C4-2B (cell line): ENCODE results near the gene TATDN3.

Experiments
- ZFX ChIP-seq: fragments of 450-650 bp; IDR thresholded peaks from 2 replicates; pipeline ENCODE4 v1.6.1; 2017
- TF ChIP-seq, protein P1 (sequence below): fragments of 450-650 bp; conservative IDR thresholded peaks from 2 replicates; pipeline ENCODE4 v1.5.1; 2017; ENCODE audit warnings: mild to moderate bottlenecking

DNA sequence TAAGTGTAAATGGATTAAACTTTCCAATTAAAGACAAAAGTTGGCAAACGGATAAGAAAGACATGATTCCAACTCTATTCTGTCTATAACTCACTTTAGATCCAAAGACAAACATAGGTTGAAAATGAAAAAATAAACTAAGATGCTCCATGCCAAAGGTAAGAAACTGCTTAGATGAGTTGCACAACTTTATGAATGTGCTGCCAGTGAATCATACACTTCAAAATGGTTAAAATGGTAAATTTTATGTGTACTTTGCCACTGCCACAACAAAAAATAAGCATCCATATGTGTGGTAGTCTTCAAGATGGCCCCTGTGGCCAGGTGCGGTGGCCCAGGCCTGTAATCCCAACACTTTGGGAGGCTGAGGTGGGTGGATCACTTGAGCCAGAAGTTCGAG, 45.1 kb upstream of the TATDN3 start:
- TF ChIP-seq, protein P1, sequence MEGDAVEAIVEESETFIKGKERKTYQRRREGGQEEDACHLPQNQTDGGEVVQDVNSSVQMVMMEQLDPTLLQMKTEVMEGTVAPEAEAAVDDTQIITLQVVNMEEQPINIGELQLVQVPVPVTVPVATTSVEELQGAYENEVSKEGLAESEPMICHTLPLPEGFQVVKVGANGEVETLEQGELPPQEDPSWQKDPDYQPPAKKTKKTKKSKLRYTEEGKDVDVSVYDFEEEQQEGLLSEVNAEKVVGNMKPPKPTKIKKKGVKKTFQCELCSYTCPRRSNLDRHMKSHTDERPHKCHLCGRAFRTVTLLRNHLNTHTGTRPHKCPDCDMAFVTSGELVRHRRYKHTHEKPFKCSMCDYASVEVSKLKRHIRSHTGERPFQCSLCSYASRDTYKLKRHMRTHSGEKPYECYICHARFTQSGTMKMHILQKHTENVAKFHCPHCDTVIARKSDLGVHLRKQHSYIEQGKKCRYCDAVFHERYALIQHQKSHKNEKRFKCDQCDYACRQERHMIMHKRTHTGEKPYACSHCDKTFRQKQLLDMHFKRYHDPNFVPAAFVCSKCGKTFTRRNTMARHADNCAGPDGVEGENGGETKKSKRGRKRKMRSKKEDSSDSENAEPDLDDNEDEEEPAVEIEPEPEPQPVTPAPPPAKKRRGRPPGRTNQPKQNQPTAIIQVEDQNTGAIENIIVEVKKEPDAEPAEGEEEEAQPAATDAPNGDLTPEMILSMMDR = no peak
- no peak for TF ChIP-seq ZFX
